Chondrocyte (in vitro differentiated cells): ENCODE data around the gene NELL1. TPM values are rescaled to one million over a fixed set of nuclear protein-coding genes. Genes with fewer than 3 reads are reported as not detected.

Experiments used
- DNase-seq: peaks from one replicate; pipeline ENCODE4 v3.0.0; 2021; ENCODE audit warnings: mixed read lengths, low spot score
- H3K27ac Mint-ChIP-seq: one replicate; pipeline ENCODE4 v1.8.0; 2021; ENCODE audit warnings: mild to moderate bottlenecking, moderate library complexity, mixed read lengths; ENCODE audit not compliant: unreplicated experiment
- H3K27me3 Mint-ChIP-seq: 2 replicates; pipeline ENCODE4 v1.8.0; 2021; ENCODE audit warnings: low read depth, mixed read lengths
- H3K36me3 Mint-ChIP-seq: 2 replicates; pipeline ENCODE4 v1.8.0; 2021; ENCODE audit warnings: low read depth, mixed read lengths
- H3K4me1 Mint-ChIP-seq: 2 replicates; pipeline ENCODE4 v1.8.0; 2021; ENCODE audit warnings: low read depth, mild to moderate bottlenecking, mixed read lengths
- H3K4me3 Mint-ChIP-seq: one replicate; pipeline ENCODE4 v1.8.0; 2021; ENCODE audit warnings: mild to moderate bottlenecking, moderate library complexity, mixed read lengths; ENCODE audit not compliant: unreplicated experiment
- H3K9me3 Mint-ChIP-seq: 2 replicates; pipeline ENCODE4 v1.8.0; 2021; ENCODE audit warnings: low read depth, mixed read lengths
- total RNA-seq: library from RNA; stranded (reverse); gene quantifications from 3 replicates; pipeline ENCODE4 v1.2.1, GENCODE V29; 2021
- TF ChIP-seq, protein P1 (sequence below): fragments of 200-600 bp; sonication (generic); IDR thresholded peaks from 2 replicates; pipeline ENCODE4 v1.5.0; 2021; ENCODE audit warnings: antibody characterized with exemption, mild to moderate bottlenecking, moderate library complexity

NELL1 gene
- total RNA-seq, 1 donor from 2014 or later, result not detected

DNA sequence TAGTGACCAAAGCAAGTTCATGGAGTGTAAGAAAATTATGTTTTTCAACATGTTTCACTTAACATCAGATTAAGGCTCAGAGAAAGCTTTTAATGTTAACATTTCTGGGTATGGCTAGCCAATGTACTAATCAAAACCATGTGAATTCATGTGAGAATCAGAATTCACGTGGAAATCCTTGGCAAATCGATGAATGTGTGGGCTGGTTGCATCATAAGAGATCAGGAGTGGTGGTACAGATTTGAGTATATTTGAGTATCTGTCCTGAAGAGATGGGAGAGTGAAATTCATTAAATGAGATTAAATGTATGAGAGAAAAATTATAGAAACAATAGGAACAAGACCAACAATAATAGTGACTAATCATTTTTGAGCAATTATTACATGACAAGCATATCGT is 884.9 kb downstream of the NELL1 start:
- Mint-ChIP-seq H3K9me3 (peaks cover 2% of the 10 kb centered on the region), H3K27ac (no peak overlapping the region), H3K4me3 (no peak overlapping the region), H3K4me1 (peaks cover 5% of the 10 kb centered on the region), H3K36me3 (no peaks in the 10 kb centered on the region), H3K27me3 (no peaks in the 10 kb centered on the region)
- no peak for DNase-seq
- TF ChIP-seq, protein P1, sequence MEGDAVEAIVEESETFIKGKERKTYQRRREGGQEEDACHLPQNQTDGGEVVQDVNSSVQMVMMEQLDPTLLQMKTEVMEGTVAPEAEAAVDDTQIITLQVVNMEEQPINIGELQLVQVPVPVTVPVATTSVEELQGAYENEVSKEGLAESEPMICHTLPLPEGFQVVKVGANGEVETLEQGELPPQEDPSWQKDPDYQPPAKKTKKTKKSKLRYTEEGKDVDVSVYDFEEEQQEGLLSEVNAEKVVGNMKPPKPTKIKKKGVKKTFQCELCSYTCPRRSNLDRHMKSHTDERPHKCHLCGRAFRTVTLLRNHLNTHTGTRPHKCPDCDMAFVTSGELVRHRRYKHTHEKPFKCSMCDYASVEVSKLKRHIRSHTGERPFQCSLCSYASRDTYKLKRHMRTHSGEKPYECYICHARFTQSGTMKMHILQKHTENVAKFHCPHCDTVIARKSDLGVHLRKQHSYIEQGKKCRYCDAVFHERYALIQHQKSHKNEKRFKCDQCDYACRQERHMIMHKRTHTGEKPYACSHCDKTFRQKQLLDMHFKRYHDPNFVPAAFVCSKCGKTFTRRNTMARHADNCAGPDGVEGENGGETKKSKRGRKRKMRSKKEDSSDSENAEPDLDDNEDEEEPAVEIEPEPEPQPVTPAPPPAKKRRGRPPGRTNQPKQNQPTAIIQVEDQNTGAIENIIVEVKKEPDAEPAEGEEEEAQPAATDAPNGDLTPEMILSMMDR, result no peak

DNA sequence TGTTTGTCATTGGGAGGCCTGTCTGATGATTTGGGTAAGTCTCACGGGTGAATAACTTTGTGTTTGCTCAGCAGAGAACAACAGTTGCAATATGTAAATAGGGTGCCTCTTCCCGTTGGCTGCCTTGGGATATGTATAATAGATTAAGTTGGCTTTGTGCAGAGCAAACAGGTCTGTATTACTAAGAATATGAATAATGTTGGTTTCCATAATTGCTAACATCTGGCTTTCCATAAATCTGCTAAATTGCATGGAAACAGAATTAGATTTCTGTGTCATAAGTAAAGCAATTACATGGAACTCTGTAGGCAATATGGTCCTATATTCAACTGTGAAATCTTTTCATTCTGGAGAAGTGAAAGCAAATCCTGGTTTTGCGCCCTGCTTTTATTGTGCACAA is 887.5 kb downstream of the NELL1 start:
- Mint-ChIP-seq H3K27me3 (no peaks in the 10 kb centered on the region), H3K27ac (no peak overlapping the region), H3K4me1 (peaks cover 16% of the 10 kb centered on the region), H3K4me3 (no peak overlapping the region), H3K36me3 (no peaks in the 10 kb centered on the region), H3K9me3 (peaks cover 4% of the 10 kb centered on the region)
- TF ChIP-seq, protein P1, result no peak
- DNase-seq, result no peak

DNA sequence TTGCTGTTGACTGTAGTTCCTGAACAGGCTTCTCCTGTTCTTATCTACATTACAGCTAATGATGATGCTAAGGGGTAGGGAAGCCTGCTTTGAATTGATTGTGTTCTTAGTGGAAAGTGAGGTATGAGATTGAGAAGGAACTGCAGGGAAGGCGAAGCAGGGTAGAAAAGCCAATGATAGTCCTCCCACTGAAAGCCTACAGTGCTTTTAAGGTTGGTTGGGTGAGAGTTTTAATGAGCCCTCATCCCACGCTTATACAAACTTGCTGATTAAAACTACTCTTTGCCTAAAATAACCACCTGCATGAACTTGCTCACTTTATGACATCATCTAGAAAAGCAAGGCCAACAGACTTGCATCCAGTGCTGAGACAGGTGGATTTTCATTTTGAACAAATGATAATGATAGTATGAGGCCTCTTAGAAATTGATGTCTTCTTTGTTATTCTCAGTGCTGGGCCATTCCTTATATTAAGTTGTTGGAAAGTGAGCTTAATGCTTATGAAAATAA is 891.1 kb downstream of the NELL1 start:
- no peak overlapping the region for H3K4me3 Mint-ChIP-seq
- no peak overlapping the region for H3K27ac Mint-ChIP-seq
- TF ChIP-seq, protein P1, result no peak
- H3K4me1 Mint-ChIP-seq, result peaks cover 32% of the 10 kb centered on the region
- DNase-seq, result no peak
- no peaks in the 10 kb centered on the region for H3K27me3 Mint-ChIP-seq
- H3K36me3 Mint-ChIP-seq, result no peaks in the 10 kb centered on the region
- H3K9me3 Mint-ChIP-seq, result peaks cover 4% of the 10 kb centered on the region

DNA sequence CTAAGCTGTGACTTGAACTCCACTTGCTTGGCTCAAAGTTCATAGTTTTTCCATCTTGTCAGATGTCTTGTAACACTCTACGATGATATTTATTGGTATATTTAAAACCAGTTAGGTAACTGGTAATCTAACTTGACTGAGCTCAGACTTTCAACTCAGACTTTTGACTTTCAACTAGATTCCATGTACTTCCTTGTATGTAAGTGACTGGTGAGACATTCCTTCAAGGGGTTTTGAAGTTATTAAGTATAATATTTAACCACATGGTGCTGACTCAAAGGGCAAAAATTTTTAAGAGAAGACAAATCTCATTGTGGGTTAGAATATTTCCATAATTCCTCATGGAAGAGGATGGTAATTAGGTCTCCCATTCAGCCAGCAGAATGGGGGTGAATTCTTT is 892.2 kb downstream of the NELL1 start:
- H3K4me3 Mint-ChIP-seq, result no peak overlapping the region
- H3K4me1 Mint-ChIP-seq, result peaks cover 35% of the 10 kb centered on the region
- H3K27me3 Mint-ChIP-seq, result no peaks in the 10 kb centered on the region
- no peak overlapping the region for H3K27ac Mint-ChIP-seq
- no peak for DNase-seq
- H3K36me3 Mint-ChIP-seq, result no peaks in the 10 kb centered on the region
- H3K9me3 Mint-ChIP-seq, result peaks cover 4% of the 10 kb centered on the region
- TF ChIP-seq, protein P1, result no peak

DNA sequence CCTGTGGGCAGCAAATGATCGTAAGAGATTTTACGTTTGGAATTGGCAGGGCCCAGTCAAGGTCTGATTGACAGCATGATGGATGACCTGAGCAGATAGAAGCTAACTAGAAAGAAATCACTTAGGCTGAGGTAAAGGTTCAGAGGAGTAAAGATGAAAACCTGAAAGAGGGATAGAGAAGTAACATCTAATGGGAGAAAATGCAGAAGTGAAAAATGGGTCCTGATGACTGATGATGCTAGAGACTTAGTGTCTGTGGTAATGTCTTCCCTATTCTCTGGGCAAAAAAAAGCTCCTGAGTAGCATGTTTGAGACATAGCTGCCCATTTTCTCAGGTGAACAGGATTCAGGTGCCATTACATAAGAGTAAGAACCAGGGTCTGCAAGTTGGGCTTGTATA is 894.7 kb downstream of the NELL1 start:
- peaks cover 4% of the 10 kb centered on the region for H3K9me3 Mint-ChIP-seq
- no peak overlapping the region for H3K4me3 Mint-ChIP-seq
- TF ChIP-seq, protein P1, result no peak
- no peak overlapping the region for H3K27ac Mint-ChIP-seq
- no peaks in the 10 kb centered on the region for H3K36me3 Mint-ChIP-seq
- DNase-seq, result no peak
- no peaks in the 10 kb centered on the region for H3K27me3 Mint-ChIP-seq
- H3K4me1 Mint-ChIP-seq, result peaks cover 35% of the 10 kb centered on the region
